CD4-positive, alpha-beta T cell treated with Interferon gamma for 1 hour (primary cell): Measurements from ENCODE around the gene CEMIP.

Experiments used
- DNase-seq: peaks from one replicate; pipeline ENCODE4 v3.0.0-alpha.2; 2020

CEMIP gene

GRCh38 chr15:80778964-80779657 is at the start of gene CEMIP:
CEMIP (plus strand) TSS chr15:80779370; CDS start chr15:80873880, 94,510 bp downstream.
- DNase-seq, result no peak

- no peak for DNase-seq
Observed at GRCh38 chr15:80730387-80730786, 48.8 kb upstream of the CEMIP start.

GRCh38 chr15:80730926-80731325 is 48.2 kb upstream of the CEMIP start:
- no peak for DNase-seq

- DNase-seq, result no peak
Observed at GRCh38 chr15:80732167-80732566, 47.0 kb upstream of the CEMIP start.

- DNase-seq, result no peak
Observed at GRCh38 chr15:80732818-80733217, 46.4 kb upstream of the CEMIP start.

- DNase-seq, result no peak
Observed at GRCh38 chr15:80733460-80733859, 45.7 kb upstream of the CEMIP start.

GRCh38 chr15:80735344-80735743 is 43.8 kb upstream of the CEMIP start:
- DNase-seq, result no peak

GRCh38 chr15:80736560-80736959 is 42.6 kb upstream of the CEMIP start:
- DNase-seq, result no peak

GRCh38 chr15:80739919-80740318 is 39.3 kb upstream of the CEMIP start:
- DNase-seq, result no peak

- DNase-seq, result no peak
Observed at GRCh38 chr15:80742081-80742480, 37.1 kb upstream of the CEMIP start.

GRCh38 chr15:80743189-80743833 is 35.9 kb upstream of the CEMIP start:
- DNase-seq, result no peak

- DNase-seq, result no peak
Observed at GRCh38 chr15:80744415-80744814, 34.8 kb upstream of the CEMIP start.

GRCh38 chr15:80744826-80745225 is 34.3 kb upstream of the CEMIP start:
- DNase-seq, result no peak

- DNase-seq, result no peak
Observed at GRCh38 chr15:80745888-80746287, 33.3 kb upstream of the CEMIP start.

GRCh38 chr15:80747317-80748053 is 31.7 kb upstream of the CEMIP start:
- no peak for DNase-seq

- no peak for DNase-seq
Observed at GRCh38 chr15:80749589-80749988, 29.6 kb upstream of the CEMIP start.

GRCh38 chr15:80750575-80750974 is 28.6 kb upstream of the CEMIP start:
- no peak for DNase-seq

- no peak for DNase-seq
Observed at GRCh38 chr15:80752204-80752603, 27.0 kb upstream of the CEMIP start.

- DNase-seq, result no peak
Observed at GRCh38 chr15:80753161-80753560, 26.0 kb upstream of the CEMIP start.

GRCh38 chr15:80754014-80754413 is 25.2 kb upstream of the CEMIP start:
- no peak for DNase-seq

- no peak for DNase-seq
Observed at GRCh38 chr15:80755885-80756284, 23.3 kb upstream of the CEMIP start.

- DNase-seq, result no peak
Observed at GRCh38 chr15:80758130-80758745, 20.9 kb upstream of the CEMIP start.

- no peak for DNase-seq
Observed at GRCh38 chr15:80760960-80761359, 18.2 kb upstream of the CEMIP start.

GRCh38 chr15:80761754-80762153 is 17.4 kb upstream of the CEMIP start:
- DNase-seq, result no peak
